Raji (cell line): ENCODE data around the gene SNPH.

ENCODE experiments used
- POLR2A ChIP-seq: IDR thresholded peaks from 2 replicates; pipeline ENCODE4 v1.6.1; 2011; ENCODE audit warnings: low read depth, low read length, control low read depth; ENCODE audit not compliant: insufficient read depth

SNPH gene

DNA sequence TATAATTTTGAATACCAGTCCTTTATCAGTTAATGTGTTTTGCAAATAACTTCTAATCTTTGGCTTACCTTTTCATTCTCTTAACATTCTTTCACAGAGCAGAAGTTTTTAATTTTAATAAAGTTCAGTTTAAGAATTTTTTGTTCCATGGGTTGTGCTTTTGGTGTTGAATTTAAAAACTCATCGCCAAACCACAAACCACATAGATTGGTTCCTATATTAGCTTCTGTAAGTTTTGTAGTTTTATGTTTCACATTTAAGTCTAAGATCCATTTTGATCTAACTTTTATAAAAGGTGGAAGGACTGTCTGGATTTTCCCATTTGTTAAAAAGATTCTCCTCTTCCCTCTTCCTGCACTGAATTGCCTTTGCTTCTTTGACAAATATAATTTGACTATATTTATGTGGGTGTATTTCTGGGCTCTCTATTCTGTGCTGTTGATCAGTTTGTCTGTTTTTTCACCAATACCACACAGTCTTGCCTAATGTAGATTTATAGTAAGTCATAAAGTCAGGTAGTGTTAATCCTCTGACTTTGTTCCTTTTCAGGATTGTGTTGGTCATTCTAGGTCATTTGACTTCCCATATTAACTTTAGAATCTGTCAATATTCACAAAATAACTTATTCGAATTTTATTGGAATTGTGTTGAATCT lies 80.3 kb downstream of the SNPH start:
- no peak for TF ChIP-seq POLR2A

DNA sequence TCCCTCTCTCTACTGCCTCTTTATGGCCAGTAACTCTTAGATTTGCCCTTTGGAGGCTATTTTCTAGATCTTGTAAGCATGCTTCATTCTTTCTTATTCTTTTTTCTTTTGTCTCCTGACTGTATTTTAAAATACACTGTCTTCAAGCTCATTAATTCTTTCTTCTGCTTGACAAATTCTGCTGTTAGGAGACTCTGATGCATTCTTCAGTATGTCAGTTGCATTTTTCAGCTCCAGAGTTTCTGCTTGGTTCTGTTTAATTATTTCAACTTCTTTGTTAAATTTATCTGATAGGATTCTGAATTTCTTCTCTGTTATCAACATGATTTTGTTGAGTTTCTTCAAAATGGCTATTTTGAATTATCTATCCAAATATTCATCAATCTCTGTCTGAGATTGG lies 87.9 kb downstream of the SNPH start:
- no peak for TF ChIP-seq POLR2A

DNA sequence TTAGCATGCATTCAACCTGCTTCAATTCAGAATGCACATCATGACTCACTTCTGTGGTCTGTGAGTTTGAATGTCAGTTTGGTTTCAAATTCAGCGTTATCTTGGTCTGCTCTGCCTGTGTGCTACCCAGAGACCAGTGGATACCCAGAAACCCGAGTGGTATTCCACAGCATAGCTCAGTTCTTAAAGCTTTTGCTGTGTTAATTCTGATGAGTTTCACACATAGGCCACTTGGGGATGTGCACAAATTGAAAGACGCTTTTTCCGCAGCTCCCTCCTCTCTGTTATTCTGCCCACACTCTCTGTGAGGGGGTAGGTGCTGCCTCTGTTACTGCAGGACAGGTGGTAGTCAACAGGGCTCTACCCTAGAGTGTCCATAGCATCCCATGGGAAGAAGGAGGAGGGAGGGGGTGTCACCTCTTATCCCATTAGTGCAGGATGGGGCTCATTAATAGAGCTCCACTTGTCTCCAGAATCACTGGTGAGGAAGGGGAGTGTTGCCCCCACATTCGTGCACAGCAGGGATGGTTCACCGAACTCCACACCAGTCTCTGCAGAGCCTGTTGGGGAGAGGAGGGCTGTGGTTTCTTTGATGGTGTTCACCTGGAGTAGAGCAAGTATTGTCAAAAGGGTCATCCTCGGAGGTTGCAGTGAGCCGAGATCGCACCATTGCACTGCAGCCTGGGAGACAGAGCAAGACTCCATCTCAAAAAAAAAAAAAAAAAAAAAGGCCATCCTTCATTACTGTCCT lies 92.0 kb downstream of the SNPH start:
- TF ChIP-seq POLR2A = no peak
